Measurements from ENCODE around the gene CD244. TPM values are rescaled to one million over a fixed set of nuclear protein-coding genes. Genes with fewer than 3 reads are reported as not detected.

The CD244 gene
- polyA plus RNA-seq, 1 donor from 2014 or later = not detected

- H3K9me3 ChIP-seq (ENCODE audit: low read length) = no peaks in the 10 kb centered on the region
- no peaks in the 10 kb centered on the region for H3K9me2 ChIP-seq (ENCODE audit: insufficient read depth, low read length)
- H3K27ac ChIP-seq (ENCODE audit: low read length) = no peak overlapping the region
- H3K27me3 ChIP-seq (ENCODE audit: insufficient read depth, low read depth, low read length) = no peaks in the 10 kb centered on the region
- H3K36me3 ChIP-seq (ENCODE audit: insufficient read depth, low read length) = no peaks in the 10 kb centered on the region
- no peak overlapping the region for H2AFZ ChIP-seq (ENCODE audit: low read depth, low read length)
- H4K20me1 ChIP-seq (ENCODE audit: insufficient read depth) = no peaks in the 10 kb centered on the region
- no peaks in the 10 kb centered on the region for H3K79me2 ChIP-seq (replicated peaks; ENCODE audit: insufficient read depth, low read length)
- H3K4me3 ChIP-seq (ENCODE audit: low read length) = no peak overlapping the region
- no peaks in the 10 kb centered on the region for H3F3A ChIP-seq (ENCODE audit: insufficient read depth, low read length, poor library complexity, severe bottlenecking)
- no peak overlapping the region for H3K9ac ChIP-seq (ENCODE audit: low read length)
- no peak for TF ChIP-seq TAF1 (IDR thresholded peaks at IDR 0.05; ENCODE audit: low read depth)
- TF ChIP-seq RAD21 (conservative IDR thresholded peaks at IDR 0.05) = no peak
- no peak for TF ChIP-seq EP300 (conservative IDR thresholded peaks at IDR 0.05; ENCODE audit: poor library complexity, severe bottlenecking)
- no peak for TF ChIP-seq EZH2 (IDR thresholded peaks at IDR 0.05; ENCODE audit: borderline replicate concordance, insufficient read depth, low read length, poor library complexity, severe bottlenecking)
- no peak for TF ChIP-seq POLR2AphosphoS5 (IDR thresholded peaks at IDR 0.05)
- TF ChIP-seq MXI1 (conservative IDR thresholded peaks at IDR 0.05; ENCODE audit: poor library complexity, severe bottlenecking) = no peak
- no peak for TF ChIP-seq SMC3 (conservative IDR thresholded peaks at IDR 0.05; ENCODE audit: poor library complexity)
- no peak for TF ChIP-seq CTCF (IDR thresholded peaks at IDR 0.05; ENCODE audit: poor library complexity, severe bottlenecking)
- no peak for TF ChIP-seq REST (IDR thresholded peaks at IDR 0.05; ENCODE audit: borderline replicate concordance)
- H3K4me2 ChIP-seq (ENCODE audit: low read length) = no peak overlapping the region
Measured at GRCh38 chr1:160884579-160884978, 21.9 kb upstream of the CD244 start.

- Histone ChIP-seq H3K9me2 (ENCODE audit: insufficient read depth, low read length) (no peaks in the 10 kb centered on the region), H3K79me2 (replicated peaks; ENCODE audit: insufficient read depth, low read length) (no peaks in the 10 kb centered on the region), H3K4me2 (ENCODE audit: low read length) (no peak overlapping the region), H2AFZ (ENCODE audit: low read depth, low read length) (no peak overlapping the region), H3K4me3 (ENCODE audit: low read length) (no peak overlapping the region), H3F3A (ENCODE audit: insufficient read depth, low read length, poor library complexity, severe bottlenecking) (no peaks in the 10 kb centered on the region), H3K36me3 (ENCODE audit: insufficient read depth, low read length) (no peaks in the 10 kb centered on the region), H3K27me3 (ENCODE audit: insufficient read depth, low read depth, low read length) (no peaks in the 10 kb centered on the region), H4K20me1 (ENCODE audit: insufficient read depth) (no peaks in the 10 kb centered on the region), H3K9ac (ENCODE audit: low read length) (no peak overlapping the region), H3K27ac (ENCODE audit: low read length) (no peak overlapping the region), H3K9me3 (ENCODE audit: low read length) (no peaks in the 10 kb centered on the region)
- TF ChIP-seq MXI1 (conservative IDR thresholded peaks at IDR 0.05; ENCODE audit: poor library complexity, severe bottlenecking) (no peak), EP300 (conservative IDR thresholded peaks at IDR 0.05; ENCODE audit: poor library complexity, severe bottlenecking) (no peak), EZH2 (IDR thresholded peaks at IDR 0.05; ENCODE audit: borderline replicate concordance, insufficient read depth, low read length, poor library complexity, severe bottlenecking) (no peak), SMC3 (conservative IDR thresholded peaks at IDR 0.05; ENCODE audit: poor library complexity) (no peak), TAF1 (IDR thresholded peaks at IDR 0.05; ENCODE audit: low read depth) (no peak), CTCF (IDR thresholded peaks at IDR 0.05; ENCODE audit: poor library complexity, severe bottlenecking) (no peak), REST (IDR thresholded peaks at IDR 0.05; ENCODE audit: borderline replicate concordance) (no peak), RAD21 (conservative IDR thresholded peaks at IDR 0.05) (no peak), POLR2AphosphoS5 (IDR thresholded peaks at IDR 0.05) (no peak)
Measured at GRCh38 chr1:160883581-160884513, 21.2 kb upstream of the CD244 start.

All from neural cell (in vitro differentiated cells).